GM19452 (cell line): ENCODE data around the gene AP2A2.

Source experiments
- ATAC-seq: cut with Tn5 transposase; IDR thresholded peaks from one replicate; pipeline ENCODE4 v1.9.1; 2021; ENCODE audit not compliant: unreplicated experiment

Gene AP2A2

GRCh38 chr11:1027483-1028290 lies 102.0 kb downstream of the AP2A2 start:
- ATAC-seq, result no peak

GRCh38 chr11:1028291-1028540 lies 102.5 kb downstream of the AP2A2 start:
- no peak for ATAC-seq

GRCh38 chr11:1028616-1029015 lies 102.9 kb downstream of the AP2A2 start:
- ATAC-seq, result no peak

- ATAC-seq, result no peak
Measured at GRCh38 chr11:1029051-1029450, 103.4 kb downstream of the AP2A2 start.

- ATAC-seq, result no peak
Measured at GRCh38 chr11:1029654-1030053, 104.0 kb downstream of the AP2A2 start.

GRCh38 chr11:1030086-1030485 lies 104.4 kb downstream of the AP2A2 start:
- ATAC-seq, result no peak

GRCh38 chr11:1030556-1030955 lies 104.9 kb downstream of the AP2A2 start:
- ATAC-seq, result no peak

- no peak for ATAC-seq
Measured at GRCh38 chr11:1031121-1031899, 105.6 kb downstream of the AP2A2 start.

GRCh38 chr11:1032310-1032891 lies 106.7 kb downstream of the AP2A2 start:
- ATAC-seq, result no peak

GRCh38 chr11:1033016-1033798 lies 107.5 kb downstream of the AP2A2 start:
- ATAC-seq, result no peak

GRCh38 chr11:1034001-1034400 lies 108.3 kb downstream of the AP2A2 start:
- no peak for ATAC-seq

- no peak for ATAC-seq
Measured at GRCh38 chr11:1034456-1035295, 109.0 kb downstream of the AP2A2 start.

GRCh38 chr11:1035577-1036283 lies 110.1 kb downstream of the AP2A2 start:
- no peak for ATAC-seq

GRCh38 chr11:1036303-1036923 lies 110.7 kb downstream of the AP2A2 start, which contains the start of gene MUC6:
MUC6 (minus strand) TSS chr11:1036718; CDS start chr11:1036655, 63 bp downstream.
- ATAC-seq, result no peak

GRCh38 chr11:1036931-1037330 lies 111.3 kb downstream of the AP2A2 start:
- ATAC-seq, result no peak

GRCh38 chr11:1037506-1038055 lies 111.9 kb downstream of the AP2A2 start:
- no peak for ATAC-seq

- no peak for ATAC-seq
Measured at GRCh38 chr11:1038361-1038760, 112.7 kb downstream of the AP2A2 start.

- ATAC-seq, result no peak
Measured at GRCh38 chr11:1038921-1039320, 113.3 kb downstream of the AP2A2 start.
